Umbilical cord (tissue), 2 donors: ENCODE measurements around the gene TAPBP. TPM values are rescaled to one million over a fixed set of nuclear protein-coding genes. Genes with fewer than 3 reads are reported as not detected.
A peak's percentile ranks its signal among the peaks of the same experiment; 100 is the strongest.
"Not testable (repeated sequence)": the region's sequence is repeated elsewhere in the genome, so short reads cannot be mapped to it uniquely, and the experiment has no call there.

Source experiments
- DNase-seq: peaks from one replicate; pipeline ENCODE4 v3.0.0-alpha.2; 2015; ENCODE audit warnings: low spot score
- total RNA-seq: library from RNA; depleted of rRNA; stranded (reverse); fragments of >200 nt; gene quantifications from one replicate; pipeline ENCODE4 v1.2.3, GENCODE V29; 2014; ENCODE audit warnings: low replicate concordance; ENCODE audit not compliant: insufficient read depth

The TAPBP gene
- total RNA-seq, 1 donor from 2014 or later: 29.4 TPM

- peak; percentile 93 for DNase-seq
Observed at GRCh38 chr6:33297956-33298772, 15.7 kb downstream of the TAPBP start.

DNA sequence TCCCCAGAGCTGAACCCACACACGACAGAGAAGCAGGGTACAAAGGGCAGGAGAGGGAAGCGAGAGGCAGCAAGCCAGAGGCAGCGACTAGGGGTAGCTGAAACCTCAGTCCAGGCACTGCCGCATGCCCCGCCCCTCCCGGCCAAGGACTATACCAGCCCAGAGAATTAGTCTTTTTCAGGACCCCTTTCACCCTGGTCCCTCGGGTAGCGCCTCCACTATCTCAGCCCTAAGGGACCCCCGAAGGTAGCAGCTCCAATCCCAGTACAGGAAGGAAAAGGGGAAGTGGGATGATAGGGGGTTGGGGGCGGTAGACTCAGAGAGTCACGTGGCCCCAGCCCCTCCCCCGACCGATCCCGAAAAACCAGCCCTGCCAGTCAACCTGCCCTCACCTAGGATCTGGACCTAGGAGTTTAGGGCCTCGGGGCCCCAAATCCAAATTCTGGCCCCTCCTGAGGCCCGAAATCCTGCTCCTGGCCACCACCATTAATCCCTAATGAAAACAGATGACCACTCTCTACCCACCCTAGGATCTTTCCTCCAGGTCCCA lies 16.4 kb downstream of the TAPBP start:
- peak; percentile 72 for DNase-seq

GRCh38 chr6:33296797-33297405 lies 17.0 kb downstream of the TAPBP start:
- DNase-seq: no peak

GRCh38 chr6:33295621-33296369 lies 18.1 kb downstream of the TAPBP start:
- DNase-seq: no peak

- no peak for DNase-seq
Observed at GRCh38 chr6:33294086-33294823, 19.6 kb downstream of the TAPBP start.

DNA sequence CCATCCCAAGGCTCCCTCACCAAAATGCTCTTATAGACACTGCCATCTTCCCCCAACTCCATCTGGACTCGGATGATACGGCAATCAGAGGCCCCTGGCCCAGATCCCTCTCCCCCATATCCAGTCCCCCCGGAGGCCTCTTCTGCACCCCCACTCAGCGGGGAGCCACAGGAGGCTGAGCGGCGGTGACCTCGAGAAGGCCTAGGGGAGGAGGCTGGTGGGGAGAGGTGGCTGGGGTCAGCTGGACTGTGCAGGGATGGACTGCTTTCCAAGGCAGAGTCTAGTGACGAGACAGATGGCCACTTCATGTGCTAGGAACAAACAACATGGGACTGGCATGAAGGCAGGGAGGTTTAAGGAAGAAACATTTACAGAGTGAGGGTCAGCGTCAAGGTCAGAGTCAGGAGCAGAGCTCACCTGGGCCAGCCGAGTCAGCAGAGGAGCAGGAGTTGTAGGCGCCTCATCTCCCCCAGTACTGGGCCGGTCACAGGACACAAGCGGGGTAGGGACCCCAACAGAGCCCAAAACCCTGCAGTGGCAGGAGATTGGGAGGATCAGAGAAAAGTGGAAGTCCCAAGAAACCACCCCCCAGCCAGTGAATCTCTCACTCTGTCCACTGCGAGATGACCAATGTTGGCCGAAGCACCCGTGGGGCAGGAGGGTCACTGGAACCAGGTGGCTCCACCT lies 20.7 kb downstream of the TAPBP start:
- no peak for DNase-seq

- DNase-seq: no peak
Observed at GRCh38 chr6:33290459-33290858, 23.4 kb downstream of the TAPBP start.

DNA sequence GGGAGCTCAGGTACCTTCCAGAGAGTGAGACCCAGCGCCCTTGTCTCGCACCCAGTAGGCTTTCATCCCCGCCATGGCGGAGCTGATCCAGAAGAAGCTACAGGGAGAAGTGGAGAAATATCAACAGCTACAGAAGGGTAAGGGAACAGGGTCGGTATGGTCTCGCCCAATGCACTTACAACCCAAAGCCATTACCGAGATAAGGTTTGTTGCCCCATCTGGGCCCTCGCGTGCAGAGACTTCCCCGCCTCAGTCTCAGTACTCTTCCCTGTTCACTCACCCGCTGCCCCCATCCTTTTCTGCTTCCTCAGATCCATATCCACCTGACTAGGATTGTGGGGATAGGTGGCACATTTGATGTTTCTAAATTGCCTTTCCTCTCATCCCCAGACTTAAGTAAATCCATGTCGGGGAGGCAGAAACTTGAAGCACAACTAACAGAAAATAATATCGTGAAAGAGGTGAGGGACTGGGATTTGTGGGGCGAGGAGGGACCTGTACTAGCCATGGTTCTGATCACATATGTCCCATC lies 24.0 kb downstream of the TAPBP start:
- DNase-seq: no peak

GRCh38 chr6:33288921-33289783 lies 24.7 kb downstream of the TAPBP start, which contains the start of the genes PFDN6 and WDR46:
Gene PFDN6 (plus strand): TSS chr6:33289601. CDS start chr6:33289857, 256 bp downstream.
Gene WDR46 (minus strand): TSS chr6:33289239. CDS start chr6:33289170, 69 bp downstream.
- DNase-seq: peak; percentile 97

GRCh38 chr6:33288141-33288920 lies 25.5 kb downstream of the TAPBP start:
- no peak for DNase-seq

GRCh38 chr6:33286946-33287914 lies 26.6 kb downstream of the TAPBP start:
- no peak for DNase-seq

DNA sequence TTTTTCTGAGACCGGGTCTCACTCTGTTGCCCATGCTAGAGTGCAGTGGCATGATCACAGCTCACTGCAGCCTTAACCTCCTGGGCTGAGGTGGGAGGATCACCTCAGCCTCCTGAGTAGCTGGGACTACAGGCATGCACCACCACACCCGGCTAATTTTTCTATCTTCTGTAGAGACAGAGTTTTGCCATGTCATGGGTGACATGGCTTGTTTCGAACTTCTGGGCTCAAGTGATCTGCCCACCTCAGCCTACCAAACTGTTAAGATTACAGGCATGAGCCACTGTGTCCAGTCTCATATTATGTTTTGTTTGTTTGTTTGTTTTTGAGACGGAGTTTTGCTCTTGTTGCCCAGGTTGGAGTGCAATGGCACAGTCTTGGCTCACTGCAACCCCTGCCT lies 28.7 kb downstream of the TAPBP start:
- DNase-seq: not testable (repeated sequence)

GRCh38 chr6:33280539-33280938 lies 33.3 kb downstream of the TAPBP start:
- DNase-seq: no peak

- DNase-seq: no peak
Observed at GRCh38 chr6:33279971-33280511, 33.8 kb downstream of the TAPBP start.

- DNase-seq: no peak
Observed at GRCh38 chr6:33279257-33279695, 34.6 kb downstream of the TAPBP start.

DNA sequence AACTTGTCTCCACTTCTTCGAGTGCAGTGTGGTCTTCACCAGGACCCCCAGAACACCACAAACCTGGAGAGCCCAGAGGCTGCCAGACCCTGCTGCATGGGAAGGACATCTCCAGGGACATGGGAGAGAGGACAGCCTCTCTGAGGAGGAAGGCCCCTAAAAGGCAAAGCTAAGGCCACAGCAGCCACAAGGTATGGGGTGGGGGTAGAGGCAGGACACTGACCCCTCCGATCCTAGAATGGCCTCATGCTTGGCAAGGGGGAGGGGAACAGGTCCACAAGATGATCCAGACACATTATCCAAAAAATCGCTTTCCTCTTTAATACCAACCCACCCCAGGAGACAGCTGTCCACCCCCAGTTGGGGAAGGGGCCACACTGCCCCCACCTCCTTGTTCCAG lies 35.1 kb downstream of the TAPBP start:
- DNase-seq: no peak

- no peak for DNase-seq
Observed at GRCh38 chr6:33278392-33278741, 35.5 kb downstream of the TAPBP start.
